Erythroblast (primary cell): Measurements from ENCODE around the gene CMTM2.

Source experiments
- GATA1 ChIP-seq: IDR thresholded peaks from 2 replicates; pipeline ENCODE4 v1.6.1; 2011; ENCODE audit warnings: low read depth, mild to moderate bottlenecking, control low read depth, low read length, moderate library complexity
- POLR2A ChIP-seq: IDR thresholded peaks from 2 replicates; pipeline ENCODE4 v1.6.1; 2011; ENCODE audit warnings: mild to moderate bottlenecking, low read length

- TF ChIP-seq POLR2A, result no peak
- TF ChIP-seq GATA1, result no peak
Measured at GRCh38 chr16:66610111-66610820, 31.0 kb downstream of the CMTM2 start.
